GM12891 (cell line): ENCODE measurements around the gene NCOA3.

ENCODE experiments used
- DNase-seq: peaks from one replicate; pipeline ENCODE4 v3.0.0; 2011; ENCODE audit warnings: low spot score; ENCODE audit not compliant: insufficient read length
- FAIRE-seq: peaks from 2 replicates; lab custom pipeline; 2011; peaks lifted over from hg19 to GRCh38; lab: Jason Lieb, UNC
- PAX5 ChIP-seq: IDR thresholded peaks from 2 replicates; pipeline ENCODE4 v1.6.1; 2011; ENCODE audit warnings: low read length, moderate library complexity, mild to moderate bottlenecking; ENCODE audit not compliant: insufficient read depth, severe bottlenecking
- POLR2A ChIP-seq: IDR thresholded peaks from 2 replicates; pipeline ENCODE4 v1.6.1; 2011; ENCODE audit warnings: low read depth, low read length, control low read depth
- POLR2AphosphoS5 ChIP-seq: IDR thresholded peaks from 2 replicates; pipeline ENCODE4 v1.6.1; 2011; ENCODE audit warnings: low read depth, low read length, control low read depth
- POU2F2 ChIP-seq: IDR thresholded peaks from 2 replicates; pipeline ENCODE4 v1.6.1; 2011; ENCODE audit warnings: low read depth, mild to moderate bottlenecking, control low read depth, low read length, moderate library complexity
- SPI1 ChIP-seq: IDR thresholded peaks from 2 replicates; pipeline ENCODE4 v1.6.1; 2011; ENCODE audit warnings: low read depth, low read length, control low read depth
- TAF1 ChIP-seq: IDR thresholded peaks from 2 replicates; pipeline ENCODE4 v1.6.1; 2011; ENCODE audit warnings: low read depth, low read length, control low read depth

NCOA3 gene

GRCh38 chr20:47660983-47661700 lies 159.5 kb downstream of the NCOA3 start:
- FAIRE-seq (no peak), DNase-seq (no peak)
- TF ChIP-seq POU2F2 (no peak), POLR2AphosphoS5 (0 out of 2 replicates have a peak, but pooled peaks have one; percentile 13)

- DNase-seq, result no peak
- no peak for TF ChIP-seq POLR2A
- no peak for TF ChIP-seq POLR2AphosphoS5
- TF ChIP-seq TAF1, result no peak
- no peak for FAIRE-seq
Measured at GRCh38 chr20:47661714-47662113, 160.0 kb downstream of the NCOA3 start.

DNA sequence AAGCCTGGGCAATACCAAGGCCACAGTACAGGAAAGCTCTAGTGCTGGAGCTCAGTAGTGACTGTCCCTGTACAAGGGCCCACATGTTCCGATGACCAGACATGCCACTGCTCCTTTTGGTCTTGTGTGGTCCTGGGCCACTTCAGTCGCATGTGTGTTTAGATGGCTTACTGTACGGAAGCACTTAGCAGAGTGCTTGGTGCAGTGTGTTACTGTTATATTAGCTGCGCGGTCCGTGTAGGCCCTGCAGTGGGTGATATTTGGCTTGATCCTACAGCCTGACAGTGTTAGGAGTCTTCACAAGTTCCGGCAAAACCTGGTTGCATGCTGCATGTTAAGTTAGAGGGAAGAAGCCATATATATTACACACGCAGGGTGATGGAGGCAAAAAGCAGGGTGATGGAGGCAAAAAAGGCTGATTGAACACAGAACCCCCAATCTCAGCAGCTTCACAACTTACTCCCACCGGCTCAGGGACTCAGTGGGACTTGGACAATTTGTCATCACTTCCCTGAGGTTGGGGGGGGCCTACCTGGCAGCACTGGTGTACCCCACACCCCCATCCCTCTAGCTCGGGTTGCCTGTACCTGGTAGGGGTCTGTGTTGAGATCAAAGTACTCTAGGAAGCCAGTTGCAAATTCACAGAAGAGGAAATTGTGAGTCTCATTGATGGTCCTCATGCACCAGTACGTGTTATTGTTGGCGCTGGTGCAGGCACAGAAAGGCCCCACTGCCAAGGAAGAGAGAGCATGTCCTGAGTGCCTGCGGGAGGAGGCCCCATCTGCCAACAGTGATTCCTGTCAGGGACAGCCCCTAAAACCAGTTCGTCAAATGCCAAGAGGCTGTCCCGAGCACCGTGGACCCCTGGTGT lies 161.0 kb downstream of the NCOA3 start:
- DNase-seq (no peak), FAIRE-seq (no peak)

DNA sequence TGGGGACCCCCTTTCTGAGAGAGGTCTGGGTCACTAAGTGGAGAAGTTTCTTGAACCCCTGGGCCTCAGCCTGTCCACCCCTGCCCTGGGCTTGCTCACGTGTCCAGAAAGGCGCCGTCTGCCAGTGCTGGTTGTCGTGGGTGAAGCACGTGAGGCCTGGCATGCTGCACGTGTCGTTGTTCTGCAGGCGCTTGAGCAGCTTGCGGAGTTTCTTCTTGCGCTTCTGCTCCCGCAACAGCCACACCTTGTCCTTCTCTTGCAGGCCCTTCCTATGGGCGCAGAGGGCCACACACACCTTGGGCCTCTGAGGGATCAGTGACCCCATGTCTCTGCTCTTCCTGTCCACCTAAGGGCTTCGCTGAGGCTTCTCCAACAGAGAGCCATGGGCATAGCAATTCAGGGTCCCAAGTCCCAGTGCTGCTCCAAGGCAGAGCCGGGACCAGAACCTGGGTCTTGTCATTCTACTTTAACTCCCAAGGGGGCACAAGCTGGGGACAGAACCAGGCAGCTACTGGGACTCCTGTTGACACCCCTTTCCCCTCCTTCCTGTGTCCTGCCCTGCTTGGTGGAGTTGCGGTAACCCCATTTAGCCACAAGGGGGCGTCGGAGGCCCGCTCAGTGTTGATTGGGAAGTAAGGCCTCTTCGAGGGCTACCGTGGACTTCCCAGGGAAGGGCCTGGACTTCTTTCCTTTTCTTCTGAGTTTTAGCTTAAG lies 161.8 kb downstream of the NCOA3 start:
- FAIRE-seq, result peak; percentile 83
- DNase-seq, result peak; percentile 74
- peak; percentile 46; the same call in 1 of the 2 replicates for TF ChIP-seq POLR2A
- no peak for TF ChIP-seq SPI1
- no peak for TF ChIP-seq PAX5
- TF ChIP-seq POU2F2, result no peak
- no peak for TF ChIP-seq TAF1
- TF ChIP-seq POLR2AphosphoS5, result peak; percentile 44; the same call in 1 of the 2 replicates

More for the DNA sequence above, 161.0 kb downstream of the NCOA3 start:
- TF ChIP-seq POLR2A (0 out of 2 replicates have a peak, but pooled peaks have one; percentile 44), SPI1 (no peak), POU2F2 (no peak), PAX5 (no peak), TAF1 (no peak), POLR2AphosphoS5 (0 out of 2 replicates have a peak, but pooled peaks have one; percentile 40)

DNA sequence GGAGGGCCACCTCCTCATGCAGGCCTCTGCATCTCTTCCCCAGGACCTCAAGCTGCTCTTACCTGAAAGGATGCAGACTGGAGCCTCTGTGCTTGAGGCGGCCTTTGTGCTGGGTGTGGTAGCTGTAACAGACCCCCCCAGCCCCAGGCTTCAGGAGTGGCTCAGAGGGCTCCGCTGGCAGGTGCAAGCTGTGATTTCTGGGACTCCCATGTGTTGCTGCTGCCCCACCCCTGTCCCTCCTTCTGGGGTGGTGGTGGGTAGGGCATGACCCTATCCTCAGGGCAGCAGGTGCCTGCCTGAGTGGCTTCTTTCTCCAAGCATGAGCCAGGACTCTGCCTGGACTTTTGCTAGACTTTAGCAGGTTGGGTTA lies 162.4 kb downstream of the NCOA3 start:
- no peak for FAIRE-seq
- TF ChIP-seq SPI1, result no peak
- TF ChIP-seq TAF1, result no peak
- TF ChIP-seq POLR2A, result 0 out of 2 replicates have a peak, but pooled peaks have one; percentile 1
- no peak; the same call in 1 of the 2 replicates for TF ChIP-seq POLR2AphosphoS5
- DNase-seq, result no peak

DNA sequence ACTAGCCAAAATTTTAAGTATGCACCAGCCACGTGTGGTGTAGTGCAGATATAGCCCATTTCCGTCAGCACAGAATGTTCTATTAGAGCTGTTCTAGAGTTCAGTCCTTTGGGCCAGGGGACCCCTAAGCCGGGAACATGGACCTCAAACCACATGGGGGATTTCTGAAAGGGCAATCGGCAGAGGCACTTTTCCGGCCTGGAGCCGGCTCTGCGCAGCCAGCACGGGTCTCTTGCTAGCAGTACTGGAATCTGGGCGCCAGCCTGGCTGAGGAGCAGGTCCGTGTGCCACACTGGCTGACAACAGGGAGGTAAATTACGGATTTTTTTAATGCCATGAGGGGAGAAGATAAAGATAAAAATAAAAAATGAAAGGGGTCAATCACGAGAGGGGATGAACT lies 163.1 kb downstream of the NCOA3 start:
- FAIRE-seq, result no peak
- TF ChIP-seq SPI1 (no peak), POLR2AphosphoS5 (no peak), POLR2A (no peak), TAF1 (no peak), POU2F2 (no peak), PAX5 (no peak)
- DNase-seq, result no peak

DNA sequence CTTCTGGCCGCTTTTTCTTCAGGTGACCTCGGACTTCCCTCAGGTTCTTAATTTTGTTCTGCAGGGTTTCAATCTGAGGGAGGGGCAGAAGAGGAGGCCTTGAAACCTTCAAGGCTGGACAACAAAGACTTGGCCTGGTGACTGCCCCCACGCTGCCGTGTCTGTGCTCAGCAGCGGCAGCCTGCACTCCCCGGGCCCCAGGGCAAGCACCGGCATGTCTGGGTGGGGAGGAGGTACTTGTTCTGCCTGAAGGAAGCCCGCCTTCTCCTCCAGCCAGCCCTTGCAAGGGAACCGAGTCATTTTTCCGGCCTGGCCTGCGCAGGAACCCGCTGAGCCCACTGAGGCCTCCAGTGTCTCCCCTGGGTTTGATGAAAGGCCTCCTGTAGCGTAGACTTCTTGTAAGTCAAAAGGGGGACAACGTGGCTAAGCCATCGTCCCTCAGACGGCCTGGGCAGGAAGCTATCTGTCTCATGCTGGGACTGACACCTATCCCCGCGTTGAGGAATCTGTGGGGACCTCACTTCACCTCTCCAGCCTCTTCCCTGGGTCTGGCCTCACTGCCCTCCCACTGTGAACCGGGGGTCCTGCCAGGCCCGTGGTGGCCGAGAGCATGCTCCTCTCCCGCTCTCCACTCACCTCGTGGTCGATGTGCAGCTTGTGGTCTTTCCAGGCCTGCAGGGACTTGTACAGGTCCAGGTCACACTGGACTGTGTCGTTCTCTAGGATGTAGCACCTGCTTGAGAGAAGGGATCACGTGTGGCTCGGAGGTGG lies 163.7 kb downstream of the NCOA3 start:
- TF ChIP-seq POLR2AphosphoS5 (peak; percentile 64), POU2F2 (no peak)
- FAIRE-seq (no peak), DNase-seq (no peak)

DNA sequence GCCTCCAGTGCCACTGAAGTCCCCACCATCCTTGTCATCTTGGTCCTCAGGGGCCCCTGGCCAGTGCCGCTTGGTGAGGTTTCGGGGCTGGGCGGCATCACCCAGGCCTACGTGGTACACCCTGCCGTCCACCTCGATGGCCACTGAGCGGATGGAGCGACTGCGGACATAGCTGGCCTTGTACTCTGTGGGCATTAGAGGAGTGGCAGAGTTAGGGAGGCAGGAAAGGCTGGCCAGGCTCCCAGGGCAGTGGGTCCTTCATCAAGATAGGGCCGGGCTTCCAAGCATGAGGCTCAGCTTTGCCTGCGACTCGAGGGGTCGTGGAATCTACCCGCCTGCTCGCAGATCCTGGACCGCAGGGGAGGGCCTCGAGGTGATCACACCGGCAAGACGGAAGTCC lies 164.6 kb downstream of the NCOA3 start:
- FAIRE-seq, result no peak
- no peak for TF ChIP-seq SPI1
- no peak for TF ChIP-seq TAF1
- TF ChIP-seq POLR2A, result no peak
- no peak for TF ChIP-seq POU2F2
- no peak for TF ChIP-seq POLR2AphosphoS5
- no peak for TF ChIP-seq PAX5
- DNase-seq, result no peak

- peak; percentile 43; the same call in 1 of the 2 replicates for TF ChIP-seq POLR2A
- TF ChIP-seq PAX5, result no peak
- DNase-seq, result no peak
- no peak for FAIRE-seq
Measured at GRCh38 chr20:47667086-47667485, 165.4 kb downstream of the NCOA3 start.
